Duodenal mucosa (tissue), 2 donors: ENCODE data around the gene RXFP1.

Experiments used
- H3K27ac ChIP-seq: one replicate; pipeline ENCODE4 v1.7.0; 2013; ENCODE audit warnings: low read depth, low read length
- H3K27me3 ChIP-seq, 2 donors: one replicate each; pipeline ENCODE4 v1.7.0; 2013; ENCODE audit warnings: low read length in 2 of 2, control low read depth in 1 of 2; ENCODE audit not compliant: insufficient read depth in 2 of 2, control insufficient read depth in 1 of 2
- H3K36me3 ChIP-seq, 2 donors: one replicate each; pipeline ENCODE4 v1.7.0; 2013; ENCODE audit warnings: low read length in 2 of 2, control low read depth in 1 of 2; ENCODE audit not compliant: insufficient read depth in 2 of 2, control insufficient read depth in 1 of 2
- H3K4me1 ChIP-seq, 2 donors: one replicate each; pipeline ENCODE4 v1.7.0; 2013; ENCODE audit warnings: low read length in 2 of 2, control low read depth in 1 of 2; ENCODE audit not compliant: insufficient read depth in 2 of 2, control insufficient read depth in 1 of 2
- H3K4me3 ChIP-seq, 2 donors: one replicate each; pipeline ENCODE4 v1.7.0; 2013; ENCODE audit warnings: low read length in 2 of 2, low read depth in 1 of 2
- H3K9ac ChIP-seq, 2 donors: one replicate each; pipeline ENCODE4 v1.7.0; 2013; ENCODE audit warnings: low read length in 2 of 2, low read depth in 1 of 2
- H3K9me3 ChIP-seq, 2 donors: one replicate each; pipeline ENCODE4 v1.7.0; 2013; ENCODE audit warnings: low read length in 2 of 2, control low read depth in 1 of 2; ENCODE audit not compliant: control insufficient read depth in 1 of 2

Gene RXFP1

DNA sequence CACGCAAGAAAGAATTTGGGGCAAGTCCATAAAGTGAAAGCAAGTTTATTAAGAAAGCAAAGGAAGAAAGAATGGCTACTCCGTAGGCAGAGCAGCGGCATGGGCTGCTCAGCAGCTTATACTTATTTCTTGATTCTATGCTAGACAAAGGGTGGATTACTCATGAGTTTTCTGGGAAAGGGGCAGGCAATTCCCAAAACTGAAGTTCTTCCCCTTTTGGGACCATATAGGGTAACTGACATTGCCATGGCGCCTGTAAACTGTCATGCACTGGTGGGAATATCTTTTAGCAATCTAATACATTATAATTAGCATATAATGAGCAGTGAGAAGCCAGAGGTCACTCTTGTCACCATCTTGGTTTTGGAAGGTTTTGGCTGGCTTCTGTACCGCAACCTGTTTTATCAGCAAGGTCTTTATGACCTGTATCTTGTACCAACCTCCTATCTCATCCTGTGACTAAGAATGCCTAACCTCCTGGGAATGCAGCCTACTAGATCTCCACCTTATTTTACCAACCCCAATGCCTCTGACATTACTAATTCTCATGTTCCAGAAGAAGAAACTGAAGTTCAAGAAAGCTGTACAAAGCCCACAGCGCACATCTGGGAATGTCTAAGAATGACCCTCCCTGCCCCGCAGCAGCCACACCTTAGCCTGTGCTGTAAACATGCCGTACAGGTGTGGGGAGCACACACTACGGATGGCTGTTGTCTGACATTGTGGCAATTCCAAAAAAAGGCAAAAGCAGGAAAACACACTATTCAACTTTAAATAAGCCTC lies 18.6 kb downstream of the RXFP1 start:
- no peaks in the 10 kb centered on the region for H3K27me3 ChIP-seq
- no peaks in the 10 kb centered on the region for H3K36me3 ChIP-seq
- H3K9ac ChIP-seq, result no peak overlapping the region
- no peak overlapping the region for H3K4me3 ChIP-seq
- H3K9me3 ChIP-seq, result no peaks in the 10 kb centered on the region
- no peaks in the 10 kb centered on the region for H3K4me1 ChIP-seq
- H3K27ac ChIP-seq, result no peak overlapping the region

DNA sequence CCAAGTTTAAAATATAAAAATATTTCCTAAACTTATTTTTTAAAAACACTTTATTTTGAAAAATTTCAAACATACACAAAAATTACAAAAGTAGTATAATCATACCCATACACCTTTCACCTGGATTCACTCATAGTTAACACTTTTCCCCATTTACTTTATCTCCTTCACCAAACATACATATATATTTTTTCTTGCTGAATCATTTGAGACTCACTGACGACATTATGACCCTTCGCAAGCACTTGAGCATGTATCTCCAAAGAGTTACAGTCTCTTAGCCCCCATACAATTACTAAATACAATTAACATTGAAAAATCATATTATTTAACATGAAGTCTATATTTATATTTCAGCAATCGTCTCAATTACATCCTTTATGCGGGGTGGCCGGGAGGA lies 19.8 kb downstream of the RXFP1 start:
- Histone ChIP-seq H3K27me3 (no peaks in the 10 kb centered on the region), H3K9me3 (no peaks in the 10 kb centered on the region), H3K27ac (no peak overlapping the region), H3K4me1 (no peaks in the 10 kb centered on the region), H3K36me3 (no peaks in the 10 kb centered on the region), H3K9ac (no peak overlapping the region), H3K4me3 (no peak overlapping the region)

DNA sequence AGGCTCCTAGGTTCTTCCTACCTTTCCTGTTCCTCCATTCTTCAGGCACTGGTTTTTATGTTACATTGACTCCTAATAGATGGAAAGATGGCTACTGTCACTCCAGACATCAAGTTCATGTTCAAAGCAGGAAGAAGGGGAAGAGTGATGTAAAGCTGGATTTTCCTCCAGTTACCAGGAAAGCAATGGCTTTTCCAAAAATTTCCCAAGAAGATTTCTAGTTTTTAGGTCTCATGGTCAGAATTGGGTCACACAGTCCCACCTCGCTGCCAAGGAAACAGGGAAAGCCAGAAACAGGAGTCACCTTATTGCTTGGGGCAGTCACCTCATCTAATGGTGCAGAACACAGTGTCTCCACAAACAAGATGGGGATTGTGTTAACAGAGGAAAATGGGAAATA lies 21.5 kb downstream of the RXFP1 start:
- Histone ChIP-seq H3K9ac (no peak overlapping the region), H3K27me3 (no peaks in the 10 kb centered on the region), H3K36me3 (no peaks in the 10 kb centered on the region), H3K4me1 (no peaks in the 10 kb centered on the region), H3K9me3 (no peaks in the 10 kb centered on the region), H3K4me3 (no peak overlapping the region), H3K27ac (no peak overlapping the region)

DNA sequence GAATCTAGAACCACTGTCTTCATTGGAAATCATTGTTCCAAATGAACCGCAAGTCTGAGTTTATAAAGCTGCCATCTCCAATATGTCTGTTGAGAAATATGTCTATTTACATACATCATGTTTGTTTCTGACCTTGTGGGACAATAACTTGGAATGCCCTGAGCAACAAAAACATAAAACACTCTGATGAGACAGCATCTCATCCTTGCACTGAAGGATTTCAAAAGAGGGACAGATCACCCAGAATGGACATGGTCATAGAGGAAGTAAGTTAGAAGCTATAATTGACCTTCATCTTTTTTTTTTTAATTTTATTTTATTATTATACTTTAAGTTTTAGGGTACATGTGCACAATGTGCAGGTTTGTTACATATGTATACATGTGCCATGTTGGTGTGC lies 22.5 kb downstream of the RXFP1 start:
- H3K4me3 ChIP-seq, result no peak overlapping the region
- H3K27ac ChIP-seq, result no peak overlapping the region
- no peaks in the 10 kb centered on the region for H3K4me1 ChIP-seq
- no peak overlapping the region for H3K9ac ChIP-seq
- H3K27me3 ChIP-seq, result no peaks in the 10 kb centered on the region
- no peaks in the 10 kb centered on the region for H3K36me3 ChIP-seq
- H3K9me3 ChIP-seq, result no peaks in the 10 kb centered on the region

DNA sequence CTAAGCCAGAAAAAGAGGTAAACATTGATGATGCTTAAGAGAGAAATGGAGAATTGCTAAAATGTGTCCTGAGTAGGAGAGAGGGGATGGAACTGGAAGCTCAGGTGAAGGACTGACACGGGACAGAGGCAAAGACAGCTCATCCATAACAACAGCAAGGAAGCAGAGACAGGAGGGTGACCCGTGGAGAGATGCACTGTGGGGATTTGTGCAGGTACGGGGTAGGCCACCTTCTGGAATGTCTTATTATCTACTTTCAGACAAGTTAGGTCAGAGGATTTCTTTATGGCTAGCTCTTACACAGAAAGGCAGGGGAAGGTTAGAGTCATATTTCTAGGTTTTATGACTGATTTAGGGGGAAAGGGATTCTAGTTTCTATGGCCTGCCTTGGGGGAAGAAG lies 31.7 kb downstream of the RXFP1 start:
- Histone ChIP-seq H3K27me3 (no peaks in the 10 kb centered on the region), H3K4me3 (no peak overlapping the region), H3K9ac (no peak overlapping the region), H3K36me3 (no peaks in the 10 kb centered on the region), H3K27ac (no peak overlapping the region), H3K4me1 (no peaks in the 10 kb centered on the region), H3K9me3 (no peaks in the 10 kb centered on the region)

DNA sequence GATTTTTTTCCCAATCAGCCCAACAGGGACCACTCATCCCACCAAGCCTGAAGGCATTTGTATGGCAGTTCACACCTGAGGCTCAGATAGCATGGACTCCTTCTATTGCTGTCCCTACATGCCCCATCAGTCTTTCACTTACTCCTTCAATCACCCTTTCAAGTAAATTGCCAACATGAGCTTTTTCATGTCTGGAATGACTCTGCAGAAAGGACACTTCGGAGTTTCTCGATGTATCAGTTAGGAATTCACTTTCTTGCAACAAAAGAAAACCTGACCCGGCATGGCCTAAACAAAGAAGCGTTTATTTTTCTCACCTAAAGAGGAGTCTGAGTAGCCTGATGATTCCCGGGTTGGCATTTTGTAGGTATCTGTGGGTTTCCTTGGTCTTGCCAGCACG lies 38.6 kb downstream of the RXFP1 start:
- H3K36me3 ChIP-seq, result no peaks in the 10 kb centered on the region
- no peaks in the 10 kb centered on the region for H3K4me1 ChIP-seq
- H3K9me3 ChIP-seq, result no peaks in the 10 kb centered on the region
- no peak overlapping the region for H3K9ac ChIP-seq
- H3K4me3 ChIP-seq, result no peak overlapping the region
- no peaks in the 10 kb centered on the region for H3K27me3 ChIP-seq
- no peak overlapping the region for H3K27ac ChIP-seq

DNA sequence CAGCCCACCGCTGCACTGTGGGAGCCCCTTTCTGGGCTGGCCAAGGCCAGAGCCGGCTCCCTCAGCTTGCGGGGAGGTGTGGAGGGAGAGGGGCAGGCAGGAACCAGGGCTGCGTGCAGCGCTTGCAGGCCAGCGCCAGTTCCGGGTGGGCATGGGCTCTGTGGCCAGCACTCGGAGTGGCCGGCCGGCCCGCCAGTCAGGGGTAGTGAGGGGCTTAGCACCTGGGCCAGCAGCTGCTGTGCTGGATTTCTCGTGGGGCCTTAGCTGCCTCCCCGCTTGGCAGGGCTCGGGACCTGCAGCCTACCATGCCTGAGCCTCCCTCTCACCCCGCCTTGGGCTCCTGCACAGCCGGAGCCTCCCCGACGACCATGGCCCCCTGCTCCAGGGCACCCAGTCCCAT lies 45.2 kb downstream of the RXFP1 start:
- Histone ChIP-seq H3K4me3 (no peak overlapping the region), H3K36me3 (no peaks in the 10 kb centered on the region), H3K4me1 (no peaks in the 10 kb centered on the region), H3K9me3 (no peaks in the 10 kb centered on the region), H3K27ac (no peak overlapping the region), H3K9ac (no peak overlapping the region), H3K27me3 (no peaks in the 10 kb centered on the region)

DNA sequence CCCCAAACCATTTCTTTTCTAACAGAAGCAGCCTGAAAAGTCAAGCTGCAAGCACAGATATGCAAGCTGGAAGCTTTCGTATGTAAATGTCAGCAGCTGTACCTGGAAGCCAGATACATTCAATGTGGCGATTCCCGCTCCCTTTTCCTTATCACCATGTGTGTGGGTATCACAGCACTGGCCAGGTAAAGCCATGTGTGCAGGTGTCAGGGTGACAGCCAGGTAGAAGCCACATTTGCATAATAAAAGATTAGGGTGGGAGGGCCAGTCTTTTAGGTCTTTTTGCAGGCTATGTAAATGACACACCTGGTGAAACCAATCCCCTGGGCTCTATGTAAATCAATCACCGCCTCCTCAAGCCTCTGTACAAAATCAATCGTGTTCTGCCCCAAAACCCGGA lies 50.1 kb downstream of the RXFP1 start:
- Histone ChIP-seq H3K9me3 (no peaks in the 10 kb centered on the region), H3K27me3 (peaks cover 0 to 3% of the 10 kb centered on the region in 2 donors), H3K4me1 (no peaks in the 10 kb centered on the region), H3K36me3 (no peaks in the 10 kb centered on the region), H3K27ac (no peak overlapping the region), H3K9ac (no peak overlapping the region), H3K4me3 (no peak overlapping the region)

DNA sequence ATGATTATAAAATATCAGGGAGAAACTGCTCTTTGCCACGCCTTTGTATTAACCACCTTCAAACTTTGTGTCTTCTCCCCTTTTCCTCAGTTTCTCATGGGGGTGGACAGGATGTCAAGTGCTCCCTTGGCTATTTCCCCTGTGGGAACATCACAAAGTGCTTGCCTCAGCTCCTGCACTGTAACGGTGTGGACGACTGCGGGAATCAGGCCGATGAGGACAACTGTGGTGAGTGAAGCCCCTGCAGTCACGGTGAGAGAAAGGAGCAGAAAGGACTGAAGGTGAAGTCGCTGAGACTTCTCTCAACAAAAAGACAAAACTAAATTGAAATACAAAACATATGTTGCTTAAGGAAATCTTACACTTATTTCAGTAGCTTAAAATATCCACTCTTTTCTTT lies 50.9 kb downstream of the RXFP1 start:
- H3K36me3 ChIP-seq, result no peaks in the 10 kb centered on the region
- H3K4me1 ChIP-seq, result no peaks in the 10 kb centered on the region
- H3K9me3 ChIP-seq, result no peaks in the 10 kb centered on the region
- H3K9ac ChIP-seq, result no peak overlapping the region
- H3K4me3 ChIP-seq, result no peak overlapping the region
- no peak overlapping the region for H3K27ac ChIP-seq
- H3K27me3 ChIP-seq, result peaks cover 0 to 3% of the 10 kb centered on the region in 2 donors

DNA sequence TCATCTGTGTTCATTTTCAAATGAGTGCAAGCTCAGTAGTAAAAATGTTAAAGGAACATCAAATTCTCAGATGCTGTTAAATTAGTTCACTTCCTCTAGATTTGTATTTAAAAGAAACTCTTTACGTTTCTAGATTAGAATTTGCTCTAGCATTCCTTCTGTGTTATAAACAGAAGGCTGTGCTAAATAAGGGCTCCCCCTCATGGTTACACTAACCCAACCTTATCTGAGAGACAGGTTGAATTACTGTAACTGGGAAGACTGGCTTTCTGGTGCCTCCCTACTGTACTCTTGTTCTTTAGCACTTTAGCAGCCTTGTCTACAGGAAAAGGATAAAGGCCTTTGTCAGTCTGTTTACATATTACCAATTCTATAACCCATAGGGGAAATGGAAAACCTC lies 56.8 kb downstream of the RXFP1 start:
- Histone ChIP-seq H3K4me1 (no peaks in the 10 kb centered on the region), H3K36me3 (no peaks in the 10 kb centered on the region), H3K27ac (no peak overlapping the region), H3K4me3 (no peak overlapping the region), H3K9ac (no peak overlapping the region), H3K27me3 (peaks cover 0 to 3% of the 10 kb centered on the region in 2 donors), H3K9me3 (no peaks in the 10 kb centered on the region)

DNA sequence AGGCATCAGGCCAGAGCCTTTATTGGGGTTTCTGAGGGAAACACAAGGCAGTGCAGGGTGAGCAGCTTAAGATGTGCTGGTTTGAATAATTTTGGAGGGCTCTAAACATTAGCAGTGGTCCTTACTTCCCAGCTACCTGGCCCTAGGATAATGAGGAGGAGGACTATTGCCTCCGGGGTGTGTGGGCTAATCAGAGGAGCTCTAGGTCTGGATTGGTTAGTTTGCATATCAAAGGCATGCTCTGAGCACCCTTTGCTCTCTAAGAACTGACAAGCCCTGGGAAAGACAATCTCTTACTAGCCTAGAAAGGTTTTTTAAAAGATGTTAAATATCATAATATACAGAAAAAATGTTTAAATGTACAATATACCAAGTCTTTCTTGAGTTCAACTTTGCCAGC lies 58.4 kb downstream of the RXFP1 start:
- Histone ChIP-seq H3K9ac (no peak overlapping the region), H3K27me3 (no peaks in the 10 kb centered on the region), H3K4me1 (no peaks in the 10 kb centered on the region), H3K27ac (no peak overlapping the region), H3K36me3 (no peaks in the 10 kb centered on the region), H3K4me3 (no peak overlapping the region), H3K9me3 (no peaks in the 10 kb centered on the region)
